ENCODE data around the gene SPTLC2.

The SPTLC2 gene

GRCh38 chr14:77498984-77499527 lies 117.4 kb downstream of the SPTLC2 start:
- DNase-seq = no peak

- DNase-seq = peak; percentile 42
These were observed 118.1 kb downstream of the SPTLC2 start, which contains the start of gene ISM2 for GRCh38 chr14:77498120-77498979. Gene ISM2, minus strand, starts transcription at chr14:77498816. Its CDS starts 23 bp downstream, at chr14:77498793.

- no peak for DNase-seq
These were observed 121.1 kb downstream of the SPTLC2 start for GRCh38 chr14:77495334-77495733.

GRCh38 chr14:77491056-77491455 lies 125.4 kb downstream of the SPTLC2 start:
- no peak for DNase-seq

- DNase-seq = no peak
These were observed 126.0 kb downstream of the SPTLC2 start for GRCh38 chr14:77490347-77490986.

GRCh38 chr14:77489041-77489440 lies 127.4 kb downstream of the SPTLC2 start:
- no peak for DNase-seq

- no peak for DNase-seq
These were observed 127.9 kb downstream of the SPTLC2 start for GRCh38 chr14:77488558-77488957.

GRCh38 chr14:77485901-77486678 lies 130.3 kb downstream of the SPTLC2 start:
- no peak for DNase-seq

GRCh38 chr14:77485256-77485655 lies 131.2 kb downstream of the SPTLC2 start:
- DNase-seq = no peak

- DNase-seq = no peak
These were observed 134.0 kb downstream of the SPTLC2 start for GRCh38 chr14:77482422-77482821.

- no peak for DNase-seq
These were observed 137.6 kb downstream of the SPTLC2 start for GRCh38 chr14:77478796-77479195.

GRCh38 chr14:77478029-77478428 lies 138.4 kb downstream of the SPTLC2 start:
- no peak for DNase-seq

GRCh38 chr14:77475432-77476115 lies 140.9 kb downstream of the SPTLC2 start:
- no peak for DNase-seq

GRCh38 chr14:77474479-77475177 lies 141.8 kb downstream of the SPTLC2 start:
- DNase-seq = no peak

GRCh38 chr14:77473921-77474320 lies 142.5 kb downstream of the SPTLC2 start:
- DNase-seq = no peak

- no peak for DNase-seq
These were observed 146.1 kb downstream of the SPTLC2 start for GRCh38 chr14:77470224-77470870.

GRCh38 chr14:77469539-77469938 lies 146.9 kb downstream of the SPTLC2 start:
- DNase-seq = no peak

GRCh38 chr14:77469067-77469505 lies 147.4 kb downstream of the SPTLC2 start:
- DNase-seq = no peak

- DNase-seq = no peak
These were observed 148.6 kb downstream of the SPTLC2 start for GRCh38 chr14:77467801-77468200.

GRCh38 chr14:77459072-77459723 lies 157.2 kb downstream of the SPTLC2 start:
- peak; percentile 47 for DNase-seq
